B cell (primary cell): ENCODE measurements around the gene DCUN1D2. TPM values are rescaled to one million over a fixed set of nuclear protein-coding genes. Genes with fewer than 3 reads are reported as not detected.

Source experiments
- ATAC-seq: fragments of 200-7000 bp; cut with Tn5 transposase; one replicate; pipeline ENCODE4 v1.10.0; 2021; ENCODE audit warnings: low read depth, mild to moderate bottlenecking, moderate number of reproducible peaks, moderate library complexity
- CTCF ChIA-PET: fragments of 350-600 bp; sonication (Branson Sonifier 250); formaldehyde crosslinking; loops from one replicate; lab custom pipeline; 2021; ENCODE audit warnings: antibody characterized with exemption, inconsistent platforms; lab: Charles Lee
- POLR2A ChIA-PET: fragments of 350-600 bp; sonication (Branson Sonifier 250); formaldehyde crosslinking; loops from one replicate; lab custom pipeline; 2021; ENCODE audit warnings: antibody characterized with exemption; lab: Charles Lee
- DNase-seq: peaks from one replicate; pipeline ENCODE4 v3.0.0; 2013
- H2AFZ ChIP-seq: 2 replicates; pipeline ENCODE4 v1.6.1; 2012; ENCODE audit warnings: mild to moderate bottlenecking, low read depth, low read length; ENCODE audit not compliant: insufficient read depth, poor library complexity, severe bottlenecking
- H3K27ac ChIP-seq, 2 donors: 1 replicate in 1 of 2; 2 replicates in 1 of 2; pipeline ENCODE4 v1.5.1; 2012 to 2013; ENCODE audit warnings: low read length in 2 of 2, mild to moderate bottlenecking in 2 of 2, moderate library complexity in 1 of 2
- H3K27me3 ChIP-seq, 4 experiments: fragments of 200-600 bp in 1 of 4; sonication (generic) in 1 of 4; replicated peaks in 1 of 4; 1 replicate in 2 of 4; 2 replicates in 2 of 4; pipeline versions ENCODE4 v1.6.1 to v1.7.0; 2013 to 2016; ENCODE audit warnings: low read length in 3 of 4, mild to moderate bottlenecking in 2 of 4, mixed read lengths in 1 of 4, moderate library complexity in 1 of 4; ENCODE audit not compliant: insufficient read depth in 4 of 4, control insufficient read depth in 3 of 4; ENCODE audit errors: control extremely low read depth in 1 of 4
- H3K36me3 ChIP-seq, 2 experiments: replicated peaks in 1 of 2; 1 replicate in 1 of 2; 2 replicates in 1 of 2; pipeline versions ENCODE4 v1.6.1 to v1.7.1; 2013; ENCODE audit warnings: low read length in 1 of 2; ENCODE audit not compliant: insufficient read depth in 2 of 2, control insufficient read depth in 1 of 2; ENCODE audit errors: control extremely low read depth in 1 of 2, extremely low read depth in 1 of 2
- H3K4me1 ChIP-seq, 2 donors: fragments of 200-600 bp in 1 of 2; sonication (generic) in 1 of 2; 1 replicate in 1 of 2; 2 replicates in 1 of 2; pipeline versions ENCODE4 v1.5.1 to v1.6.1; 2013 to 2017; ENCODE audit warnings: low read length in 2 of 2; ENCODE audit not compliant: control insufficient read depth in 2 of 2, insufficient read depth in 2 of 2
- H3K4me2 ChIP-seq: replicated peaks from 2 replicates; pipeline ENCODE3; 2012; ENCODE audit warnings: mild to moderate bottlenecking, low read depth, low read length; ENCODE audit not compliant: poor library complexity, severe bottlenecking
- H3K4me3 ChIP-seq, 5 experiments: fragments of 200-600 bp in 1 of 5; sonication (generic) in 1 of 5; 1 replicate in 3 of 5; 2 replicates in 2 of 5; pipeline versions ENCODE4 v1.5.1 to v1.7.0; 2011 to 2016; ENCODE audit warnings: low read length in 4 of 5, mild to moderate bottlenecking in 4 of 5, low read depth in 2 of 5, control low read depth in 1 of 5, moderate library complexity in 1 of 5; ENCODE audit not compliant: insufficient read depth in 1 of 5; ENCODE audit errors: control extremely low read depth in 1 of 5, extremely low read depth in 1 of 5
- H3K79me2 ChIP-seq: fragments of 200-600 bp; sonication (generic); one replicate; pipeline ENCODE4 v1.6.0; 2016; ENCODE audit warnings: low read length; ENCODE audit not compliant: control insufficient read depth, insufficient read depth
- H3K9ac ChIP-seq: fragments of 200-600 bp; sonication (generic); 2 replicates; pipeline ENCODE4 v1.6.1; 2017; ENCODE audit warnings: mild to moderate bottlenecking, low read length, moderate library complexity
- H3K9me3 ChIP-seq, 3 donors: one replicate each; pipeline versions ENCODE4 v1.6.1 to v1.7.1; 2013; ENCODE audit warnings: low read length in 2 of 3; ENCODE audit not compliant: control insufficient read depth in 2 of 3, insufficient read depth in 1 of 3; ENCODE audit errors: control extremely low read depth in 1 of 3
- H4K20me1 ChIP-seq: 2 replicates; pipeline ENCODE4 v1.6.0; 2012; ENCODE audit warnings: mild to moderate bottlenecking, low read length; ENCODE audit not compliant: insufficient read depth, control insufficient read depth, poor library complexity, severe bottlenecking
- H3K27ac Mint-ChIP-seq: one replicate; pipeline ENCODE4 v1.8.0; 2021; ENCODE audit warnings: mixed read lengths
- H3K27me3 Mint-ChIP-seq: one replicate; pipeline ENCODE4 v1.8.0; 2021; ENCODE audit warnings: mixed read lengths
- H3K4me1 Mint-ChIP-seq: one replicate; pipeline ENCODE4 v1.8.0; 2021; ENCODE audit warnings: mixed read lengths
- H3K4me3 Mint-ChIP-seq: one replicate; pipeline ENCODE4 v1.8.0; 2021; ENCODE audit warnings: mixed read lengths
- H3K9me3 Mint-ChIP-seq: one replicate; pipeline ENCODE4 v1.8.0; 2022; ENCODE audit warnings: mixed read lengths; ENCODE audit not compliant: insufficient read depth
- EZH2 ChIP-seq: IDR thresholded peaks from 2 replicates; pipeline ENCODE4 v1.6.1; 2012; ENCODE audit warnings: borderline replicate concordance, low read depth, mild to moderate bottlenecking, moderate library complexity, low read length; ENCODE audit not compliant: insufficient read depth, poor library complexity, severe bottlenecking
- WGBS: methylation state at CpG from one replicate; pipeline ENCODE4 v1.1.5; 2013; ENCODE audit warnings: missing lambda C conversion rate; ENCODE audit not compliant: insufficient coverage; 5-methylcytosine and 5-hydroxymethylcytosine counted together
- intact Hi-C: fragments of 100-400 bp; cut with micrococcal nuclease; formaldehyde crosslinking; loops from one replicate; pipeline ENCODE4 v1.10.0; 2022
- polyA plus RNA-seq: library from polyadenylated mRNA; depleted of rRNA; stranded (reverse); fragments of >200 nt; gene quantifications from 2 replicates; pipeline ENCODE4 v1.2.3, GENCODE V29; 2012
- total RNA-seq, 2 donors: library from RNA; stranded (reverse); fragments of 120-200 nt in 1 of 2; gene quantifications; 1 replicate in 1 of 2; 2 replicates in 1 of 2; pipeline versions ENCODE4 v1.2.3 to v1.2.4, GENCODE V29; 2013 to 2022
- TF ChIP-seq, protein P1 (sequence below): fragments of 200-600 bp; IDR thresholded peaks from one replicate; pipeline ENCODE4 v1.8.0; 2022; ENCODE audit warnings: antibody characterized with exemption, mild to moderate bottlenecking

The DCUN1D2 gene
- total and polyA plus RNA-seq, 2 donors (not counting 1 experiment from before 2014, with no cell fraction given) = 15.3 to 41.3 TPM

DNA sequence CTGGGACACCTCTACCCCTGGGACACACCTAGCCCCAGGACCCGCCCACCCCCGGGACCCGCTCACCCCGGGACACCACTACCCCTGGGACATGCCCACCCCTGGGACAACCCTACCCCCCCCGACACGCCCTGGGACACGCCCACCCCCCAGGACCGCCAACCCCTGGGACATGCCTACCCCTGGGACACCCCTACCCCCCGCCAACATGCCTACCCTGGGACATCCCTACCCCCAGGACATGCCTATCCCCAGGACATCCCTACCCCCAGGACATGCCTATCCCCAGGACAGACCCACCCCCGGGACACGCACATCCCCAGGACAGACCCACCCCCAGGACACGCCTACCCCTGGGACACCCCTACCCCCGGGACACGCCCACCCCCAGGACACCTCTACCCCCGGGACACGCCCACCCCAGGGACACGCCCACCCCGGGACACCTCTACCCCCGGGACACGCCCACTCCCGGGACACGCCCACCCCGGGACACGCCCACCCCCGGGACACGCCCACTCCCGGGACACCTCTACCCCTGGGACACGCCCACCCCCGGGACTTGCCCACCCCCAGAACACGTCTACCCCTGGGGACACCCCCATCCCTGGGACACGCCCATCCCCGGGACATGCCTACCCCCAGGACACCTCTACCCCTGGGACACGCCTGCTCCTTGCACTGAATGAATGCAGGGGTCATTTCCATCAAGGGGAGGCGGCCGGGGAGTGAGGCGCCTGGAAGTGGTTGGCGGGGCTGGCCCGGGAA lies 69.5 kb downstream of the DCUN1D2 start:
- TF ChIP-seq EZH2 = no peak
- TF ChIP-seq, protein P1, sequence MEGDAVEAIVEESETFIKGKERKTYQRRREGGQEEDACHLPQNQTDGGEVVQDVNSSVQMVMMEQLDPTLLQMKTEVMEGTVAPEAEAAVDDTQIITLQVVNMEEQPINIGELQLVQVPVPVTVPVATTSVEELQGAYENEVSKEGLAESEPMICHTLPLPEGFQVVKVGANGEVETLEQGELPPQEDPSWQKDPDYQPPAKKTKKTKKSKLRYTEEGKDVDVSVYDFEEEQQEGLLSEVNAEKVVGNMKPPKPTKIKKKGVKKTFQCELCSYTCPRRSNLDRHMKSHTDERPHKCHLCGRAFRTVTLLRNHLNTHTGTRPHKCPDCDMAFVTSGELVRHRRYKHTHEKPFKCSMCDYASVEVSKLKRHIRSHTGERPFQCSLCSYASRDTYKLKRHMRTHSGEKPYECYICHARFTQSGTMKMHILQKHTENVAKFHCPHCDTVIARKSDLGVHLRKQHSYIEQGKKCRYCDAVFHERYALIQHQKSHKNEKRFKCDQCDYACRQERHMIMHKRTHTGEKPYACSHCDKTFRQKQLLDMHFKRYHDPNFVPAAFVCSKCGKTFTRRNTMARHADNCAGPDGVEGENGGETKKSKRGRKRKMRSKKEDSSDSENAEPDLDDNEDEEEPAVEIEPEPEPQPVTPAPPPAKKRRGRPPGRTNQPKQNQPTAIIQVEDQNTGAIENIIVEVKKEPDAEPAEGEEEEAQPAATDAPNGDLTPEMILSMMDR = no peak
- H3K27me3 Mint-ChIP-seq = peaks cover 4% of the 10 kb centered on the region
- peaks cover 0 to 10% of the 10 kb centered on the region in 2 donors for H3K4me1 ChIP-seq
- POLR2A ChIA-PET = no interaction called here
- no peaks in the 10 kb centered on the region for H3K36me3 ChIP-seq
- DNase-seq (no peak), ATAC-seq (no peak)
- no peak overlapping the region for H3K4me2 ChIP-seq
- peaks cover 3% of the 10 kb centered on the region for H3K4me1 Mint-ChIP-seq
- 87% methylated on average over 10 of the region's 38 CpGs for WGBS
- intact Hi-C loops = no loop called here
- H2AFZ ChIP-seq = no peak overlapping the region
- H4K20me1 ChIP-seq = no peaks in the 10 kb centered on the region
- no peak overlapping the region for H3K4me3 ChIP-seq
- CTCF ChIA-PET = no interaction called here
- H3K79me2 ChIP-seq = no peaks in the 10 kb centered on the region
- no peak overlapping the region for H3K27ac Mint-ChIP-seq
- H3K27ac ChIP-seq = no peak overlapping the region
- H3K4me3 Mint-ChIP-seq = no peak overlapping the region
- H3K27me3 ChIP-seq = no peaks in the 10 kb centered on the region
- no peaks in the 10 kb centered on the region for H3K9me3 ChIP-seq
- no peaks in the 10 kb centered on the region for H3K9me3 Mint-ChIP-seq
- no peak overlapping the region for H3K9ac ChIP-seq

DNA sequence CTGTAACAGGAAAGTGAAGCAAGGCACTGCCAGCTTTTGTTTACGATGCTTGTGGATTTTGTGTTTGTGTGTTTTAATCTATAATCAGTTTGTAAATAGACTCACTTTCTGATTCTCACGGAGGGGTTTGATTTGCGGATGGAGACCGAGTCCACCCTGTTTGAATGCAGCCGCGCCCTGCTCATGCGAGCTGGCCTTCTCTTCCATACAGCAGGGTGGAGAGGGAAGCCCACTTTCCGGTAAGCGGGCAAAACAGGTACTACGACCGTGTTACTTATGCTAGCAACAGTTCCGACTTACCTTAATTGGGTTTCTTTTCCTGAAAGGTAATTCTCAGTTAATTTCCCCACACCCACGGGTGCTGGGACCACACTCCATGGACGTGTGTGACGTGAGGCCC lies 70.3 kb downstream of the DCUN1D2 start:
- Histone ChIP-seq H3K4me1 (peaks cover 0 to 10% of the 10 kb centered on the region in 2 donors), H3K36me3 (no peaks in the 10 kb centered on the region), H2AFZ (no peak overlapping the region), H3K4me2 (no peak overlapping the region), H3K4me3 (no peak overlapping the region), H3K79me2 (no peaks in the 10 kb centered on the region), H3K9me3 (no peaks in the 10 kb centered on the region), H3K27ac (no peak overlapping the region), H4K20me1 (no peaks in the 10 kb centered on the region), H3K27me3 (no peaks in the 10 kb centered on the region), H3K9ac (no peak overlapping the region)
- TF ChIP-seq EZH2 = no peak
- TF ChIP-seq, protein P1 = no peak
- ChIA-PET POLR2A (interaction anchor here (0.6 kb wide), 1 partner anchor 123 kb away, joined by 3 read pairs; the partner anchor contains the start of gene LAMP1), CTCF (no interaction called here)
- H3K4me3 Mint-ChIP-seq = no peak overlapping the region
- peaks cover 3% of the 10 kb centered on the region for H3K4me1 Mint-ChIP-seq
- intact Hi-C loops = no loop called here
- no peak for ATAC-seq
- WGBS = 95% methylated on average over 12 of the region's 15 CpGs
- H3K9me3 Mint-ChIP-seq = no peaks in the 10 kb centered on the region
- peaks cover 4% of the 10 kb centered on the region for H3K27me3 Mint-ChIP-seq
- H3K27ac Mint-ChIP-seq = no peak overlapping the region
- no peak for DNase-seq
